ENCODE data around the gene DGCR2.
"Not testable (repeated sequence)": the region's sequence is repeated elsewhere in the genome, so short reads cannot be mapped to it uniquely, and the experiment has no call there.

DGCR2 gene

DNA sequence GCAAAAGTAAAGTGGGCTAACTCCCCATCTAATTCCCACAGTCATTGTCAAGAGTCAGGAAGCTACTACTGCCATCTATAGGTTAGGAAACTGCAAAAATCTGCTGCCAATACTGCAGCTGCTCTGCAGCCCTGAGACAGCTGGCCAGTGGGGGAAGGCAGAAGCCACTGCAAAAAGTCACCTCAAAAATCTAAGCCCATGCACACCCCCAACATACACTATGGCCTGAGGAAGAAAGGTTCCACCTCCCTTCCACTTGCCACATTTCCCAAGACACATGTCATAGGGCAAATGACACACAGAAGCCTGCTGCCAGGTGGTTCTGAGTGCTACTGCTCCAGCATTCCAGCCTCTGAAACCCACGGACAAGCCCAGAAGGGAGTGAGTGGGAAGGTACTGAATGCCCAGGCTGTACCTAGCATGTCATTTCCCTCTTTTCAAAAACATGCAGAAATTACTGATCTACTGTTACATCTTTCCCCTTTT lies 36.9 kb downstream of the DGCR2 start:
- in situ Hi-C loops (cut with MboI; ENCODE audit: low sequenced_read_pairs): no loop called here

- in situ Hi-C loops (cut with MboI; ENCODE audit: low sequenced_read_pairs): not testable (repeated sequence)
These were observed 37.6 kb downstream of the DGCR2 start for GRCh38 chr22:19084586-19084985.

- in situ Hi-C loops (cut with MboI; ENCODE audit: low sequenced_read_pairs): not testable (repeated sequence)
These were observed 38.1 kb downstream of the DGCR2 start for GRCh38 chr22:19084126-19084525.

DNA sequence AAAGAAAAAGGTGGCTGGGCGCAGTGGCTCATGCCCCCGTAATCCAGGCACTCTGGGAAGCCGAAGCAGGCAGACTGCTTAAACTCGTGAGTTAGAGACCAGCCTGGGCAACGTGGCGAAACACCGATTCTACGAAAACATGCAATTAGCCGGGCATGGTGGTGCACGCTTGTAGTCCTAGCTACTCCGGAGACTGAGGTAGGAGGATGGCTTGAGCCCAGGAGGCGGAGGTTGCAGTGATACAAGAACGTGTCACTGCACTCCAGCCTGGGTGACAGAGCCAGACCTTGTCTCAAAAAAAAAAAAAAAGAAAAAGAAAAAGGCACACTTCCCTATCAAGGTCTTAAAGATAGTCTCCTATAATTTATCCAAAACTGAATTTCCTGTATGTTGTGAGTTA lies 39.4 kb downstream of the DGCR2 start:
- in situ Hi-C loops (cut with MboI; ENCODE audit: low sequenced_read_pairs): no loop called here

GRCh38 chr22:19082101-19082500 lies 40.1 kb downstream of the DGCR2 start:
- in situ Hi-C loops (cut with MboI; ENCODE audit: low sequenced_read_pairs): no loop called here

DNA sequence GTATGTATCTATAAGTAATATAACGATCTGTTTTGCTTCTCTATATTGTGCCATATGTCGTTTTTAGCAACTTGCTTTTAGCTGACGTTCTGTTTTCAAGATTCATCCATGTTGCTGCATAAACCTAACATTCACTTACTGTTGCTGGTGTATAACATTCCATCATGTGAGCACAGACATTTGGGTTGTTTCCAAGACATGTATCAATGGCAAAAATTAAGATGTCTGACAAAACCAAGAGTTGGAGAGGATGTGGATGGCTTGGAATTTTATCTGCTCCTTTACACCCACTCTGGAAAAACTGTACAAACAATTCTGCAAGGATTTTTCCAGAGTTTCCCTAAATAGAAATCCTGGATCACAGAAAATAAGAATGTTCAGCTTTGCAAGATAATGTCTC lies 40.9 kb downstream of the DGCR2 start:
- in situ Hi-C loops (cut with MboI; ENCODE audit: low sequenced_read_pairs): no loop called here

DNA sequence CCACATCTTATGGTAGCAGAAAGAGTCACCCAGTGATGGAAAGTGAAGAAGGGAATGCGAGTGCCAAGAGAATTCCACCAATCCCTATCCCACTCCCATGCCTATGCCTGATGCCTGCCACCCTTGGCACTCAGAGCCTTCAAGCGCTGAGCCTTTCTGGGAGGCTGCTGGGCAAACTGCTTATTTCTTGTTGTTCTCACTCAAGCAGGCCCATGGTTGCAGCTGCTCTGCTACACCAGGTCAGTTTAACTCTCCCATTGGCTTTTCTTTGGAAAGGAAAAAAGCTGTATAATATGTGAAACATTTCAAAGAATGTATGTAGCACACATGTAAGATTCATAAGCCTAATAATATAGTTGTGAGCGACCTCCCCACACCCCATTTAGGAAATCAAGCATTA lies 41.4 kb downstream of the DGCR2 start:
- in situ Hi-C loops (cut with MboI; ENCODE audit: low sequenced_read_pairs): no loop called here

GRCh38 chr22:19079691-19080090 lies 42.5 kb downstream of the DGCR2 start:
- in situ Hi-C loops (cut with MboI; ENCODE audit: low sequenced_read_pairs): no loop called here

DNA sequence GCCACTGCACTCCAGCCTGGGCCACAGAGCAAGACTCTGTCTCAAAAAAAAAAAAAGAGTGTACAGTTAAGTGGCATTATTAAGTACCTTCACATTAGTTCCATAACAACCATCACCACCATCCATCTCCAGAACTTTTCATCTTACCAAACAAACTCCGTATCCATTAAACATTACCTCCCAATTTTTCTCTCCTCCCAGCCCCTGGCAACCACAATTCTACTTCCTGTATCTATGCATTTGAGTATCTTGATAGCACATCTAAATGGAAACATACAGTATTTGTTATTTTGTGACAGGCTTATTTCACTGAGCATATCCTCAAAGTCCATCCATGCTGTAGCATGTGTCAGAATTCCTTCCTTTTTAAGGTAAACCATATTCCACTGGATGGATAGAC lies 46.8 kb downstream of the DGCR2 start:
- in situ Hi-C loops (cut with MboI; ENCODE audit: low sequenced_read_pairs): no loop called here

- in situ Hi-C loops (cut with MboI; ENCODE audit: low sequenced_read_pairs): not testable (repeated sequence)
These were observed 49.4 kb downstream of the DGCR2 start for GRCh38 chr22:19072853-19073252.

GRCh38 chr22:19070397-19071169 lies 51.6 kb downstream of the DGCR2 start:
- in situ Hi-C loops (cut with MboI; ENCODE audit: low sequenced_read_pairs): no loop called here

GRCh38 chr22:19069451-19069850 lies 52.8 kb downstream of the DGCR2 start:
- in situ Hi-C loops (cut with MboI; ENCODE audit: low sequenced_read_pairs): no loop called here

- in situ Hi-C loops (cut with MboI; ENCODE audit: low sequenced_read_pairs): no loop called here
These were observed 53.4 kb downstream of the DGCR2 start for GRCh38 chr22:19068784-19069271.

DNA sequence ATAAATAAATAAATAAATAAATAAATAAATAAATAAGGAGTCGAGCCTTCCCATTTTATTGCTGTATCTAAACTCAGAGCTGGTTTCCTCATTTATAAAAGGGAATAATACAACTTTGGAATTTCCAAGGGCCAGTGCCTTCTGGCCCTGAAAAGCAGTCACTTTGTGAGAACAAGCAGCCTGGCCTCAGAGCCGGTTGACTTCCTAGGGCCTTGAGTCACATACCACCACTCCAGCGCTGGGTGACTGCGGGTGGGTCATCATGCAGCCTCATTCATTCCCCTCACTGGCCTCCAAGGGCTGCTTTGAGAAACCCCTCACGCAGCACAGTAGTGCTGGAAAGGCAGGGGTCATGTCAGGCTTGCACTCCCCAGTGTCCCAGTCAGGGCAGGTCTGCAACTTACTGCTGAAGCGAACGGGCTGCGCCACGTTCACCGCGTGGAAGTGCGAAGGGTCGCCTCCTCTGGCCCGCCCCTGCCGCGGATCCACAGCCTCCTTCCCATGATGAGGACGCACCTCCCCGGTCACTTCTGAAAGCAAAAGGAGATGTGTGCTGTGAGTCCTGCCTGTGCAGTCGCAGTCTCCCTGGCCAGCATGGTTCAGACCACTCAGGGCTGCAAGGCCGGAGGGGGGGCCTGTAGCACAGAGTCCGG lies 54.4 kb downstream of the DGCR2 start:
- in situ Hi-C loops (cut with MboI; ENCODE audit: low sequenced_read_pairs): no loop called here

DNA sequence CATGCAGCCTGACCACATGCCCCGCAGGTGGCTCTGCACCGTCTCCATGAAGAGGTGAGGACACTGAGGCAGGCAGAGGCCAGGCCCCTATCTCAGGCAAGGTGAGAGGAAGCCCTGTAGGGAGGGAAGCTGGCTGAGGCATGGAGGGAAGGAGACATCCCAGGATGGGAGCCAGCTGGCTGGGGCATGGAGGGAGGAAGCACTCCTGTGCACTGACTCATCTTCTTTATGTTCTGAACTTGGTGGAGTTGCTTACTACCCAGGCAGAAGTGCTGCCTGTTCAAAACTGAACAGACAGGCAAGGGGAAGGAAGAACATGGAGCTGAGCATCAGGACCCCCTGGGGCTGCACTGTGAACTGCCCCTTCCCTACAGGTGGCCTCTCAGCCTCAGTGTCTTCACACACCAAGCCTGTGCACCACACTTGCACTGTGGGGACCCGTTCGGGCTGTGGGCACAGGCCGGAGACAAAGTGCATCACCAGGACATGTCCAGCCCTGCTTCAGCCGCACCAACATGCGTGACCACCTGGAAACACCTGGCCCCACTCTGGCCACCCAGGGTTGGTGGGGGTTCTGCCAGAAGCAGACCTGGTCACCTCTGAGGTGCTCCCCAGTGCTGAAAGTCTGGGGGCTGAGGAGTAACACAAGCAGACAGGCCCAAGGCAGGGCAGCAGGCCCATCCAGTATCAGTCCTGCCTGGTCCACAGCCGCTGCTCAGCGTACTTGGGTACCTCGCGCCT lies 55.5 kb downstream of the DGCR2 start:
- in situ Hi-C loops (cut with MboI; ENCODE audit: low sequenced_read_pairs): no loop called here

DNA sequence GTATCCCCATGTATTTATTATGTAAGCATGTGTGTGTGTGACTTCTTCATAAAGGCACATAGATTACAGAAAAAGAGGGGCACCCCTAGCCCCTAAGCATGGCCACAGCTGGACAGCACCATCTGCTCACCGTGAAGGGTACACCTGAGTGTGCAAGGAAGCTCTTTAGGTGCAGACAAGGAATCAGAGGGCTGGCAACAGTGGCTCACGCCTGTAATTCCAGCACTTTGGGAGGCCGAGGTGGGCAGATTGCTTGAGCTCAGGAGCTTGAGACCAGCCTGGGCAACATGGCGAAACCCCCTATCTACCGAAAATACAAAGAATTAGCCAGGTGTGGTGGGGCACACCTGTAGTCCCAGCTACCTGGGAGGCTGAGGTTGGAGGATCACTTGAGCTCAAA lies 56.3 kb downstream of the DGCR2 start:
- in situ Hi-C loops (cut with MboI; ENCODE audit: low sequenced_read_pairs): no loop called here

DNA sequence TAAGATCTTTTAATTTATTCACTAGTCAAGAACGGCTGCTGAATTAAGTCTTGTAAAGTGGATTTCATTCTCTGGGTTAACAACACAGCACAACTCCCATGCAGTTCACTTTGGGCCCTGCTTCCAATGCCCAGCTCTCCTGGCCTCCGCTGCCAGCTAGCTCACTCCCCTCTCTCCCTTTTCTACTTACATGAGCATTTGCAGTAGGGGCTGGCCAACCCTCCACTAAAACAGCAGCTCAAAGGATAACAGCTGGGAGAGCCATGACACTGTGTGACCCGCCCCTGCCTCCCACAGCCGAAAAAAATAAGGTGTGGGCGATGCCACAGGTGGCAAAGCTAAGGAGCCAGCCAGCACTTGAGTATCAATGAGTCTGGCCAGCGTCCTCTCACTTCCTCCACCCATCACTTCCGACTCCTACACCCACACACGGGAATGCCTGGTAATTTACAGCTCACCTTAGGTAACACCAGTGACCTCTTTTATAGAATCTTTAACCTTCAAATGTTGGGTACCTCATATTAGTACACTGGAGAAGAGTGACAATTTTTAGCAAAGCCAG lies 56.8 kb downstream of the DGCR2 start:
- in situ Hi-C loops (cut with MboI; ENCODE audit: low sequenced_read_pairs): no loop called here

DNA sequence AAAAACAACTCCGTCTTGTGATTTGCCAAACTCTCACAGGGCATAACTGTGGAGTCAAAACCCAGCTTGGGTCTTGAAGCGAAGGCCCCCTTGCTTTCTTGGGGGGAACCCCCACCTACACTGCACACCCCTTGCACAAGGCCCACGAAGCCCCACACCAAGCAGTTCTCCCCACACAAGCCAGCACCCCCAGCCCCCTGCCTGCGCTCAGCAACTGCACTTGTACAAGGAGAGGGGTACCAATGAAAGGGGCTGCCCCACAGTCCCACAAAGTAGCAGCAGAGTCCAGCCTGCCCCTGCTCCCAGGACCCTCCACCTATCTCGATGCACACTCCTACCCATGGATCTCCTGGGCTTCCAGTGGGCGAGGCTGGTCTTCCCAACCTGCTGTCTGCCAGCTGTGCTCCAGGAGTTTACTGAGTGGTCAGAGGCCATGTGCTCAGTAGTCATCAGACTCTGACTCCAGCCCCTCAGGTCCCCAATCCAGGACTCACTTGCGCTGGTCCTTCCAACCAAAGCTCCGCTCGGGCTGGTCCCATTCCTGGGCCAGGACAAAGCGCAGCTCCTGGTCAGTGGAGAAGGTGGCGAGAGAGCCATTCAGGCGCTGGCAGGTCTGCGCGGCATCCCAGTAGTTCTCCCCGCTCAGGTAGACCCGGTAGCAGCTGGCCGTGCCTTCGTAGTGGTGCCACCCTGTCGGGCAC lies 57.7 kb downstream of the DGCR2 start:
- in situ Hi-C loops (cut with MboI; ENCODE audit: low sequenced_read_pairs): no loop called here

DNA sequence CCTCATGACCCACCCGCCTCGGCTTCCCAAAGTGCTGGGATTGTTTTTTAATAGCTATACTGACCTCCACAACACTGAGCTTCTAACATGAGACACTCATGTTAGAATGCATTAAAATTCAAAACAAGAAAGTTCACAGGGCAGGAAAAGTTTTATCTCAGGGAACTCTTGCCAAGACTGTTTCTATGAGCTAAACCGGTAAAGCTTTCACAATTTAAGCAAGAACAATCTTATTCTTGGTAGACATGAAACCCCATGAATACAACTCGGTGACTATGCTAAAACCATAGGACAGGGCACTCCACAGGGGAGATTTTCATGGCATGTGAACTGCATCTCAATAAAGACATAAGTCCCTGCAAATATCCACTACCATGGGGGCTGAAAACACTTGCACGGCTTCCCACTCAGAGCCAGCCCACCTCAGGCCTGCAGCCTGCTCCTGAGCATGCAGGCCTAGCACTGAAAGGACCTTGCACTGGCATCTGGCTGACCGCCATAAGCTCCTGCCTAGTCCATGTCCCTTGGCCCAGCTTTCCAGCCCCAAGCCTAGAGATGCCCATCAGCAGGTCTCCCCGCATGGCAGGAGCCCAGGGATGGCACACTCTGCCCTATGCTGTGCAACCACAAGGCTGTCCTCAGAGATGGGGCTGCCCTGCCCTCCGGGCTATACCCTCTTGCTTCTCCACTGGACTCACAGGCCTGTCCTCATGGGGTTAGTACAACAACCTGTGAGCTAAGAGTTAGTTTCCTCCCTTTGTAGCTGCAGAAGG lies 58.4 kb downstream of the DGCR2 start:
- in situ Hi-C loops (cut with MboI; ENCODE audit: low sequenced_read_pairs): no loop called here

DNA sequence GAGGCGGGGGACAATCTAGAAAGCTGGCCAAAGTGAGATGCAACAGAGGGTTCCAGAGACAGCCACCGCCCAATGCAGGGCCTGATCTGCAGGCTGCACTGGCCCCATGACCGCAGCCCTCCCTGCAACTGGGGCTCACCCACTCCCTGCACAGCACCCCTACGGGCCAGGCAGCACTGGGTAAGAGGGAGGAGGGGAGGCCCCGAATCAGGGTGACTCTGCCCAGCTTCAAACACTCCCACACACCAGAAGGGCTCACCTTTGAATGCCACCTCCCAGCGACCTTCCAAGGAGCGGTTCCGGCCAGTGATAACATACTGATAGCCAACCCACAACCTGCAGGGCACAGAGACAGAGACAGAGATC lies 59.3 kb downstream of the DGCR2 start:
- in situ Hi-C loops (cut with MboI; ENCODE audit: low sequenced_read_pairs): no loop called here

All from HL-60/S4 treated with phorbol 12-myristate 13-acetate at 8.2 ng/mL for 4 days and 3 days (cell line).